CD4-positive, alpha-beta T cell treated with Interleukin-4 for 4 hours (primary cell): ENCODE measurements around the gene MVD.
"Not testable (repeated sequence)": the region's sequence is repeated elsewhere in the genome, so short reads cannot be mapped to it uniquely, and the experiment has no call there.

ENCODE experiments used
- DNase-seq: peaks from one replicate; pipeline ENCODE4 v3.0.0-alpha.2; 2020

MVD gene

GRCh38 chr16:88681084-88681680 lies 18.3 kb upstream of the MVD start:
- peak; percentile 45 for DNase-seq

GRCh38 chr16:88680554-88681083 lies 17.7 kb upstream of the MVD start:
- DNase-seq, result no peak

GRCh38 chr16:88678224-88678979 lies 15.5 kb upstream of the MVD start:
- no peak for DNase-seq

- DNase-seq, result no peak
Observed at GRCh38 chr16:88677721-88678120, 14.8 kb upstream of the MVD start.

GRCh38 chr16:88676502-88677242 lies 13.8 kb upstream of the MVD start:
- DNase-seq, result no peak

- DNase-seq, result no peak
Observed at GRCh38 chr16:88673716-88674379, 11.0 kb upstream of the MVD start.

- DNase-seq, result no peak
Observed at GRCh38 chr16:88672776-88673175, 9.9 kb upstream of the MVD start.

- no peak for DNase-seq
Observed at GRCh38 chr16:88671806-88672205, 8.9 kb upstream of the MVD start.

GRCh38 chr16:88669980-88670379 lies 7.1 kb upstream of the MVD start:
- no peak for DNase-seq

- not testable (repeated sequence) for DNase-seq
Observed at GRCh38 chr16:88669493-88669892, 6.6 kb upstream of the MVD start.

- no peak for DNase-seq
Observed at GRCh38 chr16:88667461-88667860, 4.6 kb upstream of the MVD start.

- no peak for DNase-seq
Observed at GRCh38 chr16:88665570-88665969, 2.7 kb upstream of the MVD start.

GRCh38 chr16:88665148-88665547 lies 2.3 kb upstream of the MVD start:
- no peak for DNase-seq

- DNase-seq, result no peak
Observed at GRCh38 chr16:88662222-88662842, 559 bp downstream of the MVD start.

GRCh38 chr16:88661468-88661867 lies 1.4 kb downstream of the MVD start:
- DNase-seq, result no peak

- DNase-seq, result no peak
Observed at GRCh38 chr16:88659160-88659559, 3.7 kb downstream of the MVD start.

- DNase-seq, result no peak
Observed at GRCh38 chr16:88658714-88659113, 4.2 kb downstream of the MVD start.

GRCh38 chr16:88657371-88657770 lies 5.5 kb downstream of the MVD start:
- DNase-seq, result no peak

- DNase-seq, result no peak
Observed at GRCh38 chr16:88656291-88656980, 6.5 kb downstream of the MVD start.

GRCh38 chr16:88655733-88656281 lies 7.1 kb downstream of the MVD start:
- no peak for DNase-seq

- no peak for DNase-seq
Observed at GRCh38 chr16:88655053-88655732, 7.7 kb downstream of the MVD start.
